Measurements from ENCODE around the gene NR4A3.

NR4A3 gene

GRCh38 chr9:99860266-99860665, 38.6 kb downstream of the NR4A3 start:
- H3K27ac ChIP-seq (ENCODE audit: low read length), result no peak overlapping the region
- H3K79me2 ChIP-seq (ENCODE audit: low read length), result no peaks in the 10 kb centered on the region
- no peak overlapping the region for H2AFZ ChIP-seq (ENCODE audit: low read length)
- H3K9me3 ChIP-seq (replicated peaks; ENCODE audit: insufficient read depth, low read length), result no peaks in the 10 kb centered on the region
- H3F3A ChIP-seq (ENCODE audit: insufficient read depth, low read length), result no peaks in the 10 kb centered on the region
- H3K9ac ChIP-seq (ENCODE audit: low read length), result no peak overlapping the region
- no peaks in the 10 kb centered on the region for H4K20me1 ChIP-seq (ENCODE audit: insufficient read depth, low read length)
- no peak overlapping the region for H3K4me3 ChIP-seq (ENCODE audit: low read length)
- no peak for DNase-seq
- H3K4me2 ChIP-seq (ENCODE audit: low read depth, low read length), result no peak overlapping the region
- no peaks in the 10 kb centered on the region for H3K4me1 ChIP-seq (ENCODE audit: low read length)
- no peaks in the 10 kb centered on the region for H3K27me3 ChIP-seq (replicated peaks; ENCODE audit: insufficient read depth, low read length)
- H3K9me2 ChIP-seq (replicated peaks; ENCODE audit: insufficient read depth, low read length), result no peaks in the 10 kb centered on the region
- no peaks in the 10 kb centered on the region for H3K36me3 ChIP-seq (replicated peaks; ENCODE audit: insufficient read depth, low read length)
- TF ChIP-seq EZH2 (optimal IDR thresholded peaks at IDR 0.05; ENCODE audit: low read depth, low read length), result no peak
- TF ChIP-seq, protein P1, sequence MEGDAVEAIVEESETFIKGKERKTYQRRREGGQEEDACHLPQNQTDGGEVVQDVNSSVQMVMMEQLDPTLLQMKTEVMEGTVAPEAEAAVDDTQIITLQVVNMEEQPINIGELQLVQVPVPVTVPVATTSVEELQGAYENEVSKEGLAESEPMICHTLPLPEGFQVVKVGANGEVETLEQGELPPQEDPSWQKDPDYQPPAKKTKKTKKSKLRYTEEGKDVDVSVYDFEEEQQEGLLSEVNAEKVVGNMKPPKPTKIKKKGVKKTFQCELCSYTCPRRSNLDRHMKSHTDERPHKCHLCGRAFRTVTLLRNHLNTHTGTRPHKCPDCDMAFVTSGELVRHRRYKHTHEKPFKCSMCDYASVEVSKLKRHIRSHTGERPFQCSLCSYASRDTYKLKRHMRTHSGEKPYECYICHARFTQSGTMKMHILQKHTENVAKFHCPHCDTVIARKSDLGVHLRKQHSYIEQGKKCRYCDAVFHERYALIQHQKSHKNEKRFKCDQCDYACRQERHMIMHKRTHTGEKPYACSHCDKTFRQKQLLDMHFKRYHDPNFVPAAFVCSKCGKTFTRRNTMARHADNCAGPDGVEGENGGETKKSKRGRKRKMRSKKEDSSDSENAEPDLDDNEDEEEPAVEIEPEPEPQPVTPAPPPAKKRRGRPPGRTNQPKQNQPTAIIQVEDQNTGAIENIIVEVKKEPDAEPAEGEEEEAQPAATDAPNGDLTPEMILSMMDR (IDR thresholded peaks at IDR 0.05; ENCODE audit: low read length), result no peak
- no peak for TF ChIP-seq EZH2phosphoT487 (IDR thresholded peaks at IDR 0.05; ENCODE audit: low read length)

DNA sequence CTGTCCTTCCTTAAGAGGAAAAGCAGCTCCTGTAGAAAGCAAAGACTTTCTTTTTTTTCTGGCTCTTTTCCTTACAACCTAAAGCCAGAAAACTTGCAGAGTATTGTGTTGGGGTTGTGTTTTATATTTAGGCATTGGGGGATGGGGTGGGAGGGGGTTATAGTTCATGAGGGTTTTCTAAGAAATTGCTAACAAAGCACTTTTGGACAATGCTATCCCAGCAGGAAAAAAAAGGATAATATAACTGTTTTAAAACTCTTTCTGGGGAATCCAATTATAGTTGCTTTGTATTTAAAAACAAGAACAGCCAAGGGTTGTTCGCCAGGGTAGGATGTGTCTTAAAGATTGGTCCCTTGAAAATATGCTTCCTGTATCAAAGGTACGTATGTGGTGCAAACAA, 42.3 kb downstream of the NR4A3 start:
- Histone ChIP-seq H3K27me3 (replicated peaks; ENCODE audit: insufficient read depth, low read length) (no peaks in the 10 kb centered on the region), H3K9me3 (replicated peaks; ENCODE audit: insufficient read depth, low read length) (no peaks in the 10 kb centered on the region), H3K9me2 (replicated peaks; ENCODE audit: insufficient read depth, low read length) (no peaks in the 10 kb centered on the region), H2AFZ (ENCODE audit: low read length) (no peak overlapping the region), H3K9ac (ENCODE audit: low read length) (no peak overlapping the region), H3K36me3 (replicated peaks; ENCODE audit: insufficient read depth, low read length) (no peaks in the 10 kb centered on the region), H3K4me3 (ENCODE audit: low read length) (no peak overlapping the region), H3K79me2 (ENCODE audit: low read length) (no peaks in the 10 kb centered on the region), H3K4me2 (ENCODE audit: low read depth, low read length) (no peak overlapping the region), H3F3A (ENCODE audit: insufficient read depth, low read length) (no peaks in the 10 kb centered on the region), H4K20me1 (ENCODE audit: insufficient read depth, low read length) (no peaks in the 10 kb centered on the region), H3K27ac (ENCODE audit: low read length) (no peak overlapping the region), H3K4me1 (ENCODE audit: low read length) (peaks cover 16% of the 10 kb centered on the region)
- DNase-seq, result no peak
- TF ChIP-seq, protein P1 (IDR thresholded peaks at IDR 0.05; ENCODE audit: low read length), result no peak
- TF ChIP-seq EZH2 (optimal IDR thresholded peaks at IDR 0.05; ENCODE audit: low read depth, low read length) (no peak), EZH2phosphoT487 (IDR thresholded peaks at IDR 0.05; ENCODE audit: low read length) (no peak)

DNA sequence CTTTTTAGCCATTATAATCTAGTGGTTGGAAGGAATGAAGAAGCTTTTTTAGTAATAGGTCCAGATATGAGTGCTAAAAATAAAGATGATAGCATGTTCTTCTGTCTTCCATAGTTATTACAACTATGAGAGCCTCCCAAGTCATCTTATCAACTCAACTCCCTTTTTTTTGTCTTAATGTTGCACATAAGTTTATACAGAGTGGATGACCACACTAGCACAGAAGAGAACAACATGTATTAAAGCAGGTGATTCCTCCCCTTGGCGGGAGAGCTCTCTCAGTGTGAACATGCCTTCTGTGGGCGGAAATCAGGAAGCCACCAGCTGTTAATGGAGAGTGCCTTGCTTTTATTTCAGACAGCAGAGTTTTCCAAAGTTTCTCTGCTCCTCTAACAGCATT, 44.7 kb downstream of the NR4A3 start:
- H3K36me3 ChIP-seq (replicated peaks; ENCODE audit: insufficient read depth, low read length), result no peaks in the 10 kb centered on the region
- no peak overlapping the region for H3K4me2 ChIP-seq (ENCODE audit: low read depth, low read length)
- TF ChIP-seq, protein P1 (IDR thresholded peaks at IDR 0.05; ENCODE audit: low read length), result no peak
- TF ChIP-seq EZH2 (optimal IDR thresholded peaks at IDR 0.05; ENCODE audit: low read depth, low read length) (no peak), EZH2phosphoT487 (IDR thresholded peaks at IDR 0.05; ENCODE audit: low read length) (no peak)
- H3K79me2 ChIP-seq (ENCODE audit: low read length), result no peaks in the 10 kb centered on the region
- no peaks in the 10 kb centered on the region for H3K9me2 ChIP-seq (replicated peaks; ENCODE audit: insufficient read depth, low read length)
- H2AFZ ChIP-seq (ENCODE audit: low read length), result no peak overlapping the region
- no peak overlapping the region for H3K4me3 ChIP-seq (ENCODE audit: low read length)
- no peaks in the 10 kb centered on the region for H3F3A ChIP-seq (ENCODE audit: insufficient read depth, low read length)
- no peak overlapping the region for H3K9ac ChIP-seq (ENCODE audit: low read length)
- H3K9me3 ChIP-seq (replicated peaks; ENCODE audit: insufficient read depth, low read length), result no peaks in the 10 kb centered on the region
- H3K4me1 ChIP-seq (ENCODE audit: low read length), result peaks cover 18% of the 10 kb centered on the region
- no peaks in the 10 kb centered on the region for H3K27me3 ChIP-seq (replicated peaks; ENCODE audit: insufficient read depth, low read length)
- no peak for DNase-seq
- H4K20me1 ChIP-seq (ENCODE audit: insufficient read depth, low read length), result no peaks in the 10 kb centered on the region
- no peak overlapping the region for H3K27ac ChIP-seq (ENCODE audit: low read length)
